ENCODE measurements around the gene FHL5. TPM values are rescaled to one million over a fixed set of nuclear protein-coding genes. Genes with fewer than 3 reads are reported as not detected.

Gene FHL5
- total RNA-seq, 6 donors from 2014 or later = 10.5 to 25.8 (median 13.3) TPM

DNA sequence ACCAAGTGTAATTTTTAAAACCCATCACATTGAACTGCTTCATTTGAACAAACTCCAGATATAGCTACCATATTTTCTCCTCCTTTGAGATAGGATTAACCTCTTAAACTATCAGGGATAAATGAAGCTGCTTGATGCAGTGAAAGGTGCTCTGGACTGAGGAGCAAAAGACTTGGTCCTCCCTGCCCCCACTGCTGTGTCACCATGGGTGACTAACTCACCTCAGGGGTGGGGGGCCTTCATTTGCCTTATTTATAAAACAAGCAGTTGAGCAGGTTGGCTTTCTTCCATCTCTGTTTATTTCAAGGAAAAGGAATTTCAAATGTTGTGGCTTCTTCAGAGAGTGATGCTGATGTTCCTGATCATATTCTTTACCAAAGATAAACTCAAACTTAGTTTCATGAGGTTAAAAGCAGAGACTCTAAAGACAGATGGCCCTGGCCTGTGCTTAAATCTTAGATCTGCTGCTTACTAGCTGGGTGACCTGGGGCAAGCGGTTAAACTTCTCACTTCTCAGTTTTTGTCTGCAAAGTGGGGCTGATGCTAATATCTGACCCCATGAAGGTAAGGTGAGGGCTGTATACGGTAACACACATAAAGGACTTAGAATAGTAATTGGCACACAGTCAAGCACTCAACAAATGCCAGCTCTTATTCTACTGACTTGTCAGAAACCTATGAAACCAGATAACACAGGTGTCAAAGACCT is 50.5 kb downstream of the FHL5 start:
- no peaks in the 10 kb centered on the region for H3K9me3 ChIP-seq
- no peak for DNase-seq
- H3K27me3 ChIP-seq = no peaks in the 10 kb centered on the region
- H3K36me3 ChIP-seq = no peaks in the 10 kb centered on the region
- ATAC-seq (ENCODE audit: low FRiP score in 2 of 2) = no peak
- no peak for TF ChIP-seq POLR2A (IDR thresholded peaks at IDR 0.05)
- TF ChIP-seq, protein P1, sequence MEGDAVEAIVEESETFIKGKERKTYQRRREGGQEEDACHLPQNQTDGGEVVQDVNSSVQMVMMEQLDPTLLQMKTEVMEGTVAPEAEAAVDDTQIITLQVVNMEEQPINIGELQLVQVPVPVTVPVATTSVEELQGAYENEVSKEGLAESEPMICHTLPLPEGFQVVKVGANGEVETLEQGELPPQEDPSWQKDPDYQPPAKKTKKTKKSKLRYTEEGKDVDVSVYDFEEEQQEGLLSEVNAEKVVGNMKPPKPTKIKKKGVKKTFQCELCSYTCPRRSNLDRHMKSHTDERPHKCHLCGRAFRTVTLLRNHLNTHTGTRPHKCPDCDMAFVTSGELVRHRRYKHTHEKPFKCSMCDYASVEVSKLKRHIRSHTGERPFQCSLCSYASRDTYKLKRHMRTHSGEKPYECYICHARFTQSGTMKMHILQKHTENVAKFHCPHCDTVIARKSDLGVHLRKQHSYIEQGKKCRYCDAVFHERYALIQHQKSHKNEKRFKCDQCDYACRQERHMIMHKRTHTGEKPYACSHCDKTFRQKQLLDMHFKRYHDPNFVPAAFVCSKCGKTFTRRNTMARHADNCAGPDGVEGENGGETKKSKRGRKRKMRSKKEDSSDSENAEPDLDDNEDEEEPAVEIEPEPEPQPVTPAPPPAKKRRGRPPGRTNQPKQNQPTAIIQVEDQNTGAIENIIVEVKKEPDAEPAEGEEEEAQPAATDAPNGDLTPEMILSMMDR (IDR thresholded peaks at IDR 0.05) = no peak
- no peak for TF ChIP-seq POLR2AphosphoS5 (IDR thresholded peaks at IDR 0.05)
- TF ChIP-seq EP300 (IDR thresholded peaks at IDR 0.05) = no peak
- no peak overlapping the region for H3K27ac ChIP-seq
- 53 to 79% methylated on average over 2 of the region's 2 CpGs for WGBS, 2 donors
- no peak overlapping the region for H3K4me3 ChIP-seq
- H3K4me1 ChIP-seq = no peaks in the 10 kb centered on the region

DNA sequence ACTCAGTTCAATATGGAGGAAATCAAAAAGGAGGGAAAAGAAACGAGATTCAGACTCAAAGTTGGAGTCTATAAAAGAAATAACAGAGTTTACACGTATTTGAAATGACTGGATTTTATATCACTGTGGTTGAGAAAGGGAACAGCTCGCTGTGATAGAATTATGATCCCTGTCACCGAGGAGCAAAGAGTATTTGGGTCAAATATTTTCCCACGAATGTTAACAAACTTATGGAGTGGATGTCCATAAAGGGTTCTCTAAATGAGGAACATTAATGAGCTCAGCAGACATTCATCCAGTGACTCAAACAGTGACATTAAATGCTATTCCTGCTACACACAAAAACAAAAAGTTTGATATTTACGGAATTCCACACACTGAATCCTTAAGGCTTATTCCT is 57.9 kb downstream of the FHL5 start:
- DNase-seq (no peak), ATAC-seq (ENCODE audit: low FRiP score in 2 of 2) (no peak)
- Histone ChIP-seq H3K27ac (no peak overlapping the region), H3K4me1 (no peaks in the 10 kb centered on the region), H3K4me3 (no peak overlapping the region), H3K9me3 (no peaks in the 10 kb centered on the region), H3K27me3 (no peaks in the 10 kb centered on the region), H3K36me3 (no peaks in the 10 kb centered on the region)
- no peak for TF ChIP-seq POLR2A (IDR thresholded peaks at IDR 0.05)
- TF ChIP-seq, protein P1 (IDR thresholded peaks at IDR 0.05) = no peak
- TF ChIP-seq POLR2AphosphoS5 (IDR thresholded peaks at IDR 0.05) = no peak
- TF ChIP-seq EP300 (IDR thresholded peaks at IDR 0.05) = no peak
- 64 to 77% methylated on average over 6 of the region's 6 CpGs for WGBS, 2 donors

DNA sequence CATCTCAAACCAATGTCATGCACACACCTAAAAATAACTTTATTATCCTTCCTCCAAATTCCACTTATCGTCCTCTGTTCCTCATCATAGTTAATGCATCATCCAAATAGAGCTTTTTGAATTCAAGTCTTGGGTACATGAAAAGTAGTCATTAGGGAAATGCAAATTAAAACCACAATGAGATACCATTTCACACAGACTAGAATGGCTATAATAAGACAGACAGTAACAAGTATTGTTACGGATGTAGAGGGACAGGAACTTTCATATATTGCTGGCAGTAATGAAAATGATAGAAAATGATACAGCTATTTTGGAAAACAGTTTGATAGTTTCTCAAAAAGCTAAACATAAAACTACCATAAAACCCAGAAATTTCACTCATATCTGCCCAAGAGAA is 59.1 kb downstream of the FHL5 start:
- no peak for DNase-seq
- Histone ChIP-seq H3K4me1 (no peaks in the 10 kb centered on the region), H3K27me3 (no peaks in the 10 kb centered on the region), H3K9me3 (no peaks in the 10 kb centered on the region), H3K36me3 (no peaks in the 10 kb centered on the region), H3K4me3 (no peak overlapping the region), H3K27ac (no peak overlapping the region)
- 33 to 38% methylated on average over 2 of the region's 2 CpGs for WGBS, 2 donors
- ATAC-seq (ENCODE audit: low FRiP score in 2 of 2) = no peak
- TF ChIP-seq POLR2AphosphoS5 (IDR thresholded peaks at IDR 0.05) (no peak), POLR2A (IDR thresholded peaks at IDR 0.05) (no peak), EP300 (IDR thresholded peaks at IDR 0.05) (no peak)
- TF ChIP-seq, protein P1 (IDR thresholded peaks at IDR 0.05) = no peak

DNA sequence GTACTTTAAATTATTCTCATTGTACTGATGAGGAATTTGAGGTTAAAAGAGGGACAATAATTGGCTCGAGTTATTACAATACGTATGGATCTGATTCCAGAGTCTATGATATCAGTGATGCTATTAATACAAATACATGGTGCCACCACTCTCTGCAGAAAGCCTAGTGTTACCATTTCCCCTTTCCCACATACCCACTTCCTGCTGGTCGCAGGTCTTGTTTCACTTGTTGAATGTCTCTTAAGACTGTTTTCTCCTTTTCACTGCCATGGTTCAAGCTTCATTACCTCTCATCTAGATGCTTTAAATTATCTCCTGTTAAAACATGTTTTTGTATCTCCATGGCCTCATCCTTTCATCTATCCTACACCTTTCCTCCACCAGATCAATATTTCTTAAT is 62.0 kb downstream of the FHL5 start:
- WGBS, 2 donors = 34 to 39% methylated on average over 3 of the region's 3 CpGs

More for the DNA sequence above, 62.0 kb downstream of the FHL5 start:
- ATAC-seq (ENCODE audit: low FRiP score in 2 of 2) = no peak
- TF ChIP-seq POLR2AphosphoS5 (IDR thresholded peaks at IDR 0.05) (no peak), POLR2A (IDR thresholded peaks at IDR 0.05) (no peak), EP300 (IDR thresholded peaks at IDR 0.05) (no peak)
- TF ChIP-seq, protein P1 (IDR thresholded peaks at IDR 0.05) = no peak
- no peak for DNase-seq
- no peak overlapping the region for H3K27ac ChIP-seq
- no peak overlapping the region for H3K4me3 ChIP-seq
- no peaks in the 10 kb centered on the region for H3K36me3 ChIP-seq
- H3K27me3 ChIP-seq = no peaks in the 10 kb centered on the region
- H3K9me3 ChIP-seq = no peaks in the 10 kb centered on the region
- no peaks in the 10 kb centered on the region for H3K4me1 ChIP-seq
